HUES48 (cell line): ENCODE data around the gene PACRG.

ENCODE experiments used
- H3K27ac ChIP-seq: one replicate; pipeline ENCODE4 v1.7.0; 2013; ENCODE audit warnings: low read depth, low read length, inconsistent platforms
- H3K27me3 ChIP-seq: 2 replicates; pipeline ENCODE4 v1.6.1; 2013; ENCODE audit warnings: mild to moderate bottlenecking, low read length; ENCODE audit not compliant: control insufficient read depth, insufficient read depth
- H3K36me3 ChIP-seq: 2 replicates; pipeline ENCODE4 v1.6.1; 2013; ENCODE audit warnings: low read length; ENCODE audit not compliant: control insufficient read depth, insufficient read depth
- H3K4me1 ChIP-seq: 2 replicates; pipeline ENCODE4 v1.6.1; 2013; ENCODE audit warnings: mild to moderate bottlenecking, low read length; ENCODE audit not compliant: control insufficient read depth, insufficient read depth
- H3K4me3 ChIP-seq: 2 replicates; pipeline ENCODE4 v1.5.1; 2013; ENCODE audit warnings: mild to moderate bottlenecking, low read depth, low read length
- H3K9ac ChIP-seq: 2 replicates; pipeline ENCODE4 v1.6.1; 2013; ENCODE audit warnings: mild to moderate bottlenecking, low read depth, low read length, moderate library complexity
- H3K9me3 ChIP-seq: 2 replicates; pipeline ENCODE4 v1.6.1; 2013; ENCODE audit warnings: low read length; ENCODE audit not compliant: control insufficient read depth, insufficient read depth

The PACRG gene

GRCh38 chr6:163183806-163184205 lies 456.0 kb downstream of the PACRG start:
- Histone ChIP-seq H3K27ac (no peak overlapping the region), H3K4me3 (no peak overlapping the region), H3K27me3 (no peaks in the 10 kb centered on the region), H3K4me1 (peaks cover 18% of the 10 kb centered on the region; the same call in 1 of the 2 replicates), H3K36me3 (no peaks in the 10 kb centered on the region), H3K9ac (no peak overlapping the region), H3K9me3 (no peaks in the 10 kb centered on the region)

DNA sequence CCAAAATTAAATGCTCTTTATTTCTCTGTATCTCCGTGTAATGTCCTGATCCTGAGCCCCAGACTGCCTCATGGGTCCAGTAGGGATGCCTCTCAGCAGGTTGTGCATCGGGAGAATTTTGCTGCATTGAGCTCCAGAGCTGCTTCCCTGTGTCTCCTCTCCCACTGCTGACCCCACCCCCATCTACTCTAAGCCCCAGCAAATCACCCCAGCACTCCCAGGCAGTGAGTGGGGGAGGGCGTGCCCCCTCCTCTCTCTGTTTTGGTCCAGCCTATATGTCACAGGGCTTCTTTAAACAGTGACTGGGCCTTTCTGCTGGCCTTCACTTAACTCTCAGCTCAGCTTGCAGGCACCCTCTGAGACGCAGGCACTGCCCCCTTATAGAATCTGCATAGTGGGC lies 458.0 kb downstream of the PACRG start:
- Histone ChIP-seq H3K9me3 (no peaks in the 10 kb centered on the region), H3K4me1 (peaks cover 18% of the 10 kb centered on the region; the same call in 1 of the 2 replicates), H3K27ac (no peak overlapping the region), H3K4me3 (no peak overlapping the region), H3K36me3 (no peaks in the 10 kb centered on the region), H3K27me3 (no peaks in the 10 kb centered on the region), H3K9ac (no peak overlapping the region)

GRCh38 chr6:163186527-163186926 lies 458.8 kb downstream of the PACRG start:
- no peaks in the 10 kb centered on the region for H3K9me3 ChIP-seq
- H3K4me3 ChIP-seq = no peak overlapping the region
- peaks cover 11% of the 10 kb centered on the region; the same call in 1 of the 2 replicates for H3K4me1 ChIP-seq
- no peak overlapping the region for H3K9ac ChIP-seq
- H3K27ac ChIP-seq = no peak overlapping the region
- no peaks in the 10 kb centered on the region for H3K36me3 ChIP-seq
- no peaks in the 10 kb centered on the region for H3K27me3 ChIP-seq

GRCh38 chr6:163187201-163187600 lies 459.4 kb downstream of the PACRG start:
- H3K9me3 ChIP-seq = no peaks in the 10 kb centered on the region
- no peaks in the 10 kb centered on the region for H3K27me3 ChIP-seq
- H3K4me3 ChIP-seq = no peak overlapping the region
- H3K36me3 ChIP-seq = no peaks in the 10 kb centered on the region
- H3K9ac ChIP-seq = no peak overlapping the region
- no peak overlapping the region for H3K27ac ChIP-seq
- H3K4me1 ChIP-seq = peaks cover 7% of the 10 kb centered on the region; the same call in 1 of the 2 replicates

GRCh38 chr6:163187606-163188005 lies 459.8 kb downstream of the PACRG start:
- Histone ChIP-seq H3K4me3 (no peak overlapping the region), H3K27me3 (no peaks in the 10 kb centered on the region), H3K9ac (no peak overlapping the region), H3K9me3 (no peaks in the 10 kb centered on the region), H3K36me3 (no peaks in the 10 kb centered on the region), H3K4me1 (peaks cover 6% of the 10 kb centered on the region; the same call in 1 of the 2 replicates), H3K27ac (no peak overlapping the region)

DNA sequence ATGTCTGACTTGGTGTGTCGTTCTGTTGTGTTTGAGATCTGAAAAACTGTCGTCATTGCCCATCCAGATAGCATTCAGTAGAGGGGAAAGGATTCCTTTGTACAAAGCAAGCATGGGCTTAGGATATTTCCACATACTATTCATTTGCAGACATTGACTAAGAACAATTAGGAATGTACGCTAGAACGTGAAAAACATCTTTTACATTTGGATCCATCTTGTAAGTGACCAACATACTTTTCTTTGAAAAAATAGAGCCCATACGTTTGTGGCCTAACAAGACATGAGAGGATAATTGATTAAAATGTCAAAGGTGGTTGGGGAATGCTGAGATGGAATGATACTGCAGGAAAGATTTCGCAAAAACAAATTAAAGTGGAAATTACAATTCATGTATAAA lies 461.0 kb downstream of the PACRG start:
- Histone ChIP-seq H3K9ac (no peak overlapping the region), H3K4me3 (no peak overlapping the region), H3K27ac (no peak overlapping the region), H3K4me1 (peaks cover 4% of the 10 kb centered on the region; the same call in 1 of the 2 replicates), H3K9me3 (no peaks in the 10 kb centered on the region), H3K36me3 (no peaks in the 10 kb centered on the region), H3K27me3 (no peaks in the 10 kb centered on the region)

- H3K4me1 ChIP-seq = peaks cover 4% of the 10 kb centered on the region; the same call in 1 of the 2 replicates
- H3K9me3 ChIP-seq = no peaks in the 10 kb centered on the region
- H3K4me3 ChIP-seq = no peak overlapping the region
- no peak overlapping the region for H3K9ac ChIP-seq
- H3K27ac ChIP-seq = no peak overlapping the region
- no peaks in the 10 kb centered on the region for H3K36me3 ChIP-seq
- no peaks in the 10 kb centered on the region for H3K27me3 ChIP-seq
Observed at GRCh38 chr6:163189609-163190008, 461.8 kb downstream of the PACRG start.

DNA sequence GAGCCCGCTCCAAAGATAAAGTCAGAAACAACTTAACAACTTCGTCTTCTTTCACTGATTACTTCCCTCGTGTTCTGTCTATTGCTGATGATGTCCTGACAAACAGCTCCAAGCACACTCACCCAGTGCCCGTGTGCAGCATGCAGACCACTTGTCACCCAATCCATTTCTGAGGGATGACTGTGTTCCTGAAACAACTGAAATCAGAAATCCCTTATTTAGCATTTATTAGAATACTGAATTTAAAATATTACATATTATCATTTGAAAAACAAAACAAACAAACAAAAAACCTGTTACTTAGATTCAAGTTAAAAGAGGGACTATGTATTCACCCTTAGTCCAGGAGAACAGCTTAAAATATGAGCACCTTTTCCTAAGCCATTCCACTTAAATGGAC lies 463.0 kb downstream of the PACRG start:
- no peak overlapping the region for H3K4me3 ChIP-seq
- H3K27ac ChIP-seq = no peak overlapping the region
- H3K9ac ChIP-seq = no peak overlapping the region
- peaks cover 4% of the 10 kb centered on the region; the same call in 1 of the 2 replicates for H3K4me1 ChIP-seq
- H3K9me3 ChIP-seq = no peaks in the 10 kb centered on the region
- no peaks in the 10 kb centered on the region for H3K36me3 ChIP-seq
- H3K27me3 ChIP-seq = no peaks in the 10 kb centered on the region

DNA sequence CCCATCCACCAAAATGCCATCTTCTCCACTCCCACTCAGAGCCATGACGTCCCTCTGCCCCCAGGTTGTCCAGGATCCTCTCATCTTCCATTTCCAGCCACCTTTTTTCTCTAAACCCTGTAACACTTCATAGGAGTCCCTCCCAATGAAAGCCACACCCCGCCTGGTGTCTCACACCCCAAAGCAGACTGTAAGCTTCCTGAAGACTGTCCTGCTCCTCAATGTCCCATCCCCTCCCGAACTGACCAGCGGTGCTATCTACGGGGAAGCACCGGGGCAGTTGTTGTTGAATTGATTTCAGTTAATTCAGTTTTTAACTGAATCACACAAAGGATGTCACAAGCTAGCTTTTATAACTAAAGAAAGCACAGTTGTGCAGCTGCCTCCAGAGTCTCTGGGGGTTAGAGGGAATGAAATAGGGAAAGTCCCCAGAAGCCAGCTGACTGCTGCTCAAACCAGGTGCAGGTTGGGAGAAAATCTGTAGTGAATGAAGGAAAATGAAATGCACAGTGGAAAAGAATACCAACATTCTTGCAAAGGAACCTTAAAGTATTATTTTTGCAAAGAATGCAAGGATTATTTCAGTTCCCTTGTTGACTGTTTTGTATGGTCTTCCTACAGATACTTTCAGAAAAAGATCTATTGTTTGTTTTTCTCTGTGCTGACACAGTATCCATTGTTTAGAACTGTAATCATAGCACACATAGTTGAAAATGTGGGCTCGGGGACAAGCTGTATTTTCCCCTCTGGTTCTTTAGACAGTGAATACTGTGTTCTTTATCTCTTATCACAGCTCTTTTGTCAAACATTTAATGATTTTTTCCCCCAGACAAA lies 464.1 kb downstream of the PACRG start:
- Histone ChIP-seq H3K36me3 (no peaks in the 10 kb centered on the region), H3K9me3 (no peaks in the 10 kb centered on the region), H3K9ac (no peak overlapping the region), H3K27ac (no peak overlapping the region), H3K4me1 (no peaks in the 10 kb centered on the region), H3K27me3 (no peaks in the 10 kb centered on the region), H3K4me3 (no peak overlapping the region)

DNA sequence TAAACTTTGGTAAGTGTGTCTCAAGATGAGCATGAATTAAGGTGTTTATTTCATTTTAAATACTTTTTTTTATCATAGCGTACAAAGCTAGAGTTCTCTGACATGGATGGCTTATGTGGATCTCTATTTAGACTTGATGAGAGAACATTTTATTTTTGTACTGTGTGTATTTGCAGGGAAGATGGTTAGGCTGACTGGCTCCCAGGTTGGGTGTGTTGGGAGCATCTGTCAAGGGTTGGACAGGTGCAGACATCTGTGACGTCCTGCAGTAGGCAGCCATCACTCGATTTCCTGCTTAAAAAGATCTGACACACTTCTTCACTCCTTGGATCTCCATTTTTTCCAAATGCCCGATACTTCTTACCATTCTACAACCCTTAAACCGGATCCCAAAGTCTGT lies 464.8 kb downstream of the PACRG start:
- Histone ChIP-seq H3K36me3 (no peaks in the 10 kb centered on the region), H3K27ac (no peak overlapping the region), H3K9me3 (no peaks in the 10 kb centered on the region), H3K9ac (no peak overlapping the region), H3K4me1 (no peaks in the 10 kb centered on the region), H3K27me3 (no peaks in the 10 kb centered on the region), H3K4me3 (no peak overlapping the region)

DNA sequence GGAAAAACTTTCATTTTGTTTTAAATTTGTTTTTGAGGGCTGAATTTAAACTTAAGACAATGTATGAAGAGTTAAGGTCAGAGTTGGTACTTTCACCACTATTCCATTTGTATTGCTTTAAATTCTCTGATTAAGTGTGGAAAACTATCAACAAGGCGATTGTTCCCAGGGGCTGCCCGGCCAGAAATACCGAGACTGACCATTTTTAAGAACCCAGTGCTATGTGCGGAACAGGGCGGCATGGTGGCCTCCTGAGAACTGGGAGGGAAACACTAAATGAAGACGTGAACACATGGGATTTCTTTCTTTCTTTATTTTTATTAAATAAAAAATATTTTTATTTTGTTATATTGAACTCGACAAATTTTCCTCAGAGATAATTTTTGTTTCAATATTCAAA lies 465.6 kb downstream of the PACRG start:
- H3K27me3 ChIP-seq = no peaks in the 10 kb centered on the region
- H3K27ac ChIP-seq = no peak overlapping the region
- no peaks in the 10 kb centered on the region for H3K4me1 ChIP-seq
- no peak overlapping the region for H3K9ac ChIP-seq
- no peaks in the 10 kb centered on the region for H3K9me3 ChIP-seq
- no peak overlapping the region for H3K4me3 ChIP-seq
- H3K36me3 ChIP-seq = no peaks in the 10 kb centered on the region
